ENCODE data around the gene PARVB.

DNA sequence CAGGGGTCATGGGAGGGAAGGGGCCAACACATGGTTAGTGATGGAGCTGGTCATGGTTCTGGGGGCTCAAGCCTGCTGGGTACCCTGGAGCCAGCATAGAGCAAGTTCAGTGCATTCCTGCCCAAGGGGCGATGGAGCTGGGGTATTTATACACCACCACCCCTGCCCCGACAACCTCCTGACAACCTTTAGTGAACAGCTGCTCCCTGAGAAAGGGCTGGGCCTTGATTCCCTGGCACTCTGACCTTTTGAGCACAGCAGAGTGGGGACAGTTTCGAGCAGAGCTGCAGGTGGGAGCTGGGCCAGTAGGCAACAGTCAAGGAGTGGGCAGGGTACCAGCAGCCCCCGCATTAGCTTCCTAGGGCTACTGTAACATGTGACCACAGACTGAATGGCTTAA lies 162.6 kb downstream of the PARVB start:
- no peak for TF ChIP-seq CREB1 (IDR thresholded peaks at IDR 0.05)
- TF ChIP-seq, protein P1, sequence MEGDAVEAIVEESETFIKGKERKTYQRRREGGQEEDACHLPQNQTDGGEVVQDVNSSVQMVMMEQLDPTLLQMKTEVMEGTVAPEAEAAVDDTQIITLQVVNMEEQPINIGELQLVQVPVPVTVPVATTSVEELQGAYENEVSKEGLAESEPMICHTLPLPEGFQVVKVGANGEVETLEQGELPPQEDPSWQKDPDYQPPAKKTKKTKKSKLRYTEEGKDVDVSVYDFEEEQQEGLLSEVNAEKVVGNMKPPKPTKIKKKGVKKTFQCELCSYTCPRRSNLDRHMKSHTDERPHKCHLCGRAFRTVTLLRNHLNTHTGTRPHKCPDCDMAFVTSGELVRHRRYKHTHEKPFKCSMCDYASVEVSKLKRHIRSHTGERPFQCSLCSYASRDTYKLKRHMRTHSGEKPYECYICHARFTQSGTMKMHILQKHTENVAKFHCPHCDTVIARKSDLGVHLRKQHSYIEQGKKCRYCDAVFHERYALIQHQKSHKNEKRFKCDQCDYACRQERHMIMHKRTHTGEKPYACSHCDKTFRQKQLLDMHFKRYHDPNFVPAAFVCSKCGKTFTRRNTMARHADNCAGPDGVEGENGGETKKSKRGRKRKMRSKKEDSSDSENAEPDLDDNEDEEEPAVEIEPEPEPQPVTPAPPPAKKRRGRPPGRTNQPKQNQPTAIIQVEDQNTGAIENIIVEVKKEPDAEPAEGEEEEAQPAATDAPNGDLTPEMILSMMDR (IDR thresholded peaks at IDR 0.05; ENCODE audit: control extremely low read depth in 1 of 3, insufficient read depth in 1 of 3, low read depth in 1 of 3, low read length in 3 of 3), result no peak
- no peak for TF ChIP-seq KDM5A (IDR thresholded peaks at IDR 0.05; ENCODE audit: low read length)
- no peak for TF ChIP-seq EP300 (IDR thresholded peaks at IDR 0.05; ENCODE audit: borderline replicate concordance in 1 of 2, low read depth in 2 of 2, low read length in 2 of 2)
- no peak for TF ChIP-seq POLR2A (IDR thresholded peaks at IDR 0.05; ENCODE audit: control extremely low read depth in 1 of 2, low read depth in 2 of 2, low read length in 2 of 2)
- TF ChIP-seq, protein P2, sequence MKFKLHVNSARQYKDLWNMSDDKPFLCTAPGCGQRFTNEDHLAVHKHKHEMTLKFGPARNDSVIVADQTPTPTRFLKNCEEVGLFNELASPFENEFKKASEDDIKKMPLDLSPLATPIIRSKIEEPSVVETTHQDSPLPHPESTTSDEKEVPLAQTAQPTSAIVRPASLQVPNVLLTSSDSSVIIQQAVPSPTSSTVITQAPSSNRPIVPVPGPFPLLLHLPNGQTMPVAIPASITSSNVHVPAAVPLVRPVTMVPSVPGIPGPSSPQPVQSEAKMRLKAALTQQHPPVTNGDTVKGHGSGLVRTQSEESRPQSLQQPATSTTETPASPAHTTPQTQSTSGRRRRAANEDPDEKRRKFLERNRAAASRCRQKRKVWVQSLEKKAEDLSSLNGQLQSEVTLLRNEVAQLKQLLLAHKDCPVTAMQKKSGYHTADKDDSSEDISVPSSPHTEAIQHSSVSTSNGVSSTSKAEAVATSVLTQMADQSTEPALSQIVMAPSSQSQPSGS (IDR thresholded peaks at IDR 0.05; ENCODE audit: low read length), result no peak
- TF ChIP-seq GABPA (IDR thresholded peaks at IDR 0.05; ENCODE audit: borderline replicate concordance, insufficient read depth, low read length), result no peak
- no peak for TF ChIP-seq POLR2AphosphoS5 (IDR thresholded peaks at IDR 0.05; ENCODE audit: low read depth, low read length)
- no peak for TF ChIP-seq CEBPB (IDR thresholded peaks at IDR 0.05; ENCODE audit: low read depth, low read length)
- TF ChIP-seq, protein P3, sequence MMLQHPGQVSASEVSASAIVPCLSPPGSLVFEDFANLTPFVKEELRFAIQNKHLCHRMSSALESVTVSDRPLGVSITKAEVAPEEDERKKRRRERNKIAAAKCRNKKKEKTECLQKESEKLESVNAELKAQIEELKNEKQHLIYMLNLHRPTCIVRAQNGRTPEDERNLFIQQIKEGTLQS (IDR thresholded peaks at IDR 0.05; ENCODE audit: insufficient read depth, low read depth, low read length), result no peak
- TF ChIP-seq, protein P4, sequence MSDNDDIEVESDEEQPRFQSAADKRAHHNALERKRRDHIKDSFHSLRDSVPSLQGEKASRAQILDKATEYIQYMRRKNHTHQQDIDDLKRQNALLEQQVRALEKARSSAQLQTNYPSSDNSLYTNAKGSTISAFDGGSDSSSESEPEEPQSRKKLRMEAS (IDR thresholded peaks at IDR 0.05), result no peak
- no peak for TF ChIP-seq NRF1 (IDR thresholded peaks at IDR 0.05; ENCODE audit: low read depth, low read length)
